ENCODE measurements around the gene VPS72.

VPS72 gene

DNA sequence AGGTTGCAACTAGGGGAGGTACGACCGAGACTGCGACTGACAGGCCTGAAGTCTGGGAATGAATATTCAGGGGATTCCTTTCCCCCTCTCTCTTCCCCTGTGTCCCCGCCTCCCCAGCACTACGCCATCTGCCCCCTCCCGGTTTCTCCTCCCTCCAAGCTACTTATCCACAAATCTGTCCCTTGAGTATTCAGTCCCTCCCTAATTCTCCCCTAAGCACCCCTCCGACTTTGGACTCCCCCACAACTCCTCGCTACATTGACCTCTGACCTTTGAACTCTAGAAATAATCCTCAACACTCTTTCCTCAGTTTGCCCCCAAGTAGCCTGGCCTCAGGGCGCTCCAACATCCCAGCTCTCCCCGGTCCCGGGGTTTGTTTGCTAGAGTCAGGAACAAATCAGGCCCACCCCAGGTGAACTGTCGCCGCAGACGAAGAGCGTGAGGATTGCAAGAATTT lies 24.7 kb downstream of the VPS72 start (continued):
- TF ChIP-seq, protein P1, sequence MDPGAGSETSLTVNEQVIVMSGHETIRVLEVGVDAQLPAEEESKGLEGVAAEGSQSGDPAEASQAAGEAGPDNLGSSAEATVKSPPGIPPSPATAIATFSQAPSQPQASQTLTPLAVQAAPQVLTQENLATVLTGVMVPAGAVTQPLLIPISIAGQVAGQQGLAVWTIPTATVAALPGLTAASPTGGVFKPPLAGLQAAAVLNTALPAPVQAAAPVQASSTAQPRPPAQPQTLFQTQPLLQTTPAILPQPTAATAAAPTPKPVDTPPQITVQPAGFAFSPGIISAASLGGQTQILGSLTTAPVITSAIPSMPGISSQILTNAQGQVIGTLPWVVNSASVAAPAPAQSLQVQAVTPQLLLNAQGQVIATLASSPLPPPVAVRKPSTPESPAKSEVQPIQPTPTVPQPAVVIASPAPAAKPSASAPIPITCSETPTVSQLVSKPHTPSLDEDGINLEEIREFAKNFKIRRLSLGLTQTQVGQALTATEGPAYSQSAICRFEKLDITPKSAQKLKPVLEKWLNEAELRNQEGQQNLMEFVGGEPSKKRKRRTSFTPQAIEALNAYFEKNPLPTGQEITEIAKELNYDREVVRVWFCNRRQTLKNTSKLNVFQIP (CRISPR knock-in tag; IDR thresholded peaks at IDR 0.05; ENCODE audit: borderline replicate concordance, low read depth): no peak
- TF ChIP-seq ISL1 (CRISPR knock-in tag; IDR thresholded peaks at IDR 0.05) (no peak), OSR1 (CRISPR knock-in tag; IDR thresholded peaks at IDR 0.05) (no peak)

DNA sequence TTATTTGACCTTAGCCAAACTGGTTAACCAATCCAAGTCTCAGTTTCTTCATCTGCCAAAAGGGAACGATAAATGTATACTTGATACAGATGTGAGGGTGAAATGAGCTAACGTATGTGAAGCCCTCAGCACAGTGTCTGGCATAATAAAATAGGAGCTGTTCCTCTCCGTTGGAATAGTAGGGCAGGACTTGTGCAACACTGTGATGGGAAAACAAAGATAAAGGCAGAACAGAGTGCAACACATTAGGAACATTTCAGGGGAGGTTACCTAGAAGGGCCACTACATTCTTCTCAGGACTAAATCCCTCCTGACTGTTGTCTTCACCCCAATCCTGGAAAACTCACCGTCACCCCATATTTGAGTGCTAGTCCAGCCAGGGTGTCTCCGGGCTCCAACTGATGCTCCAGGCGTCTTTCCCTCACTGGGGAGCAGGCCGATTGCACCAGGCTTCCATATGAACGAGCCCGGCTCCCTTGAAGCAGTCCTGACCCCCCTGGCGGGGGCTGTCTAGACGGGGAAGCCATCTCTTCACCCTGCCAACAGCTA lies 25.2 kb downstream of the VPS72 start:
- ATAC-seq: peak; percentile 4
- TF ChIP-seq, protein P2, sequence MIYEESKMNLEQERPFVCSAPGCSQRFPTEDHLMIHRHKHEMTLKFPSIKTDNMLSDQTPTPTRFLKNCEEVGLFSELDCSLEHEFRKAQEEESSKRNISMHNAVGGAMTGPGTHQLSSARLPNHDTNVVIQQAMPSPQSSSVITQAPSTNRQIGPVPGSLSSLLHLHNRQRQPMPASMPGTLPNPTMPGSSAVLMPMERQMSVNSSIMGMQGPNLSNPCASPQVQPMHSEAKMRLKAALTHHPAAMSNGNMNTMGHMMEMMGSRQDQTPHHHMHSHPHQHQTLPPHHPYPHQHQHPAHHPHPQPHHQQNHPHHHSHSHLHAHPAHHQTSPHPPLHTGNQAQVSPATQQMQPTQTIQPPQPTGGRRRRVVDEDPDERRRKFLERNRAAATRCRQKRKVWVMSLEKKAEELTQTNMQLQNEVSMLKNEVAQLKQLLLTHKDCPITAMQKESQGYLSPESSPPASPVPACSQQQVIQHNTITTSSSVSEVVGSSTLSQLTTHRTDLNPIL (CRISPR knock-in tag; IDR thresholded peaks at IDR 0.05; ENCODE audit: low read depth): no peak

DNA sequence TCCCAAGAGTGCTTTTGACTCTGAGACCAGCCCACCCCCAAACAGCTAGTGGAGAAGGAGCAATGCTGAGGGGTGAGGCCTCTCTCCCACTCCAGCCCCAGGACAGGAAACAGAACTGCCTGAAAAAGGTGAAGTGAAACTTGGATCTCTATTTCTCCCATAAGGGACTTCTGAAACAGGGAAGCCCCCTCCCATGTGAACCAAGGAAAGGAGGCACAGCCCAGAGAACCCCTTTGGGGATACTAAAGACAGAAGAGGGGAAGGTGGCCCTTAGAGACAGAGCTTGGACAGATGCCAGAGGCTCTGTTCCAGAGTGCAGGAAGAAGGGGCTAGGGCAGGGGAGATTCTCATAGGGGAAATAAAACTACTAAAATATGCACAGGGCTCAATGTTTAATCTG lies 30.6 kb downstream of the VPS72 start:
- TF ChIP-seq ARNTL (CRISPR knock-in tag; IDR thresholded peaks at IDR 0.05; ENCODE audit: borderline replicate concordance, low read depth) (no peak), PPARA (CRISPR knock-in tag; IDR thresholded peaks at IDR 0.05; ENCODE audit: borderline replicate concordance) (no peak), ZFP3 (CRISPR knock-in tag; IDR thresholded peaks at IDR 0.05) (no peak), ESRRG (CRISPR knock-in tag; IDR thresholded peaks at IDR 0.05) (no peak), ISL1 (CRISPR knock-in tag; IDR thresholded peaks at IDR 0.05) (no peak), TOX (CRISPR knock-in tag; IDR thresholded peaks at IDR 0.05; ENCODE audit: borderline replicate concordance) (no peak), ZNF8 (CRISPR knock-in tag; IDR thresholded peaks at IDR 0.05) (no peak), TCF4 (CRISPR knock-in tag; IDR thresholded peaks at IDR 0.05; ENCODE audit: borderline replicate concordance) (no peak), GLIS3 (CRISPR knock-in tag; IDR thresholded peaks at IDR 0.05) (no peak)
- TF ChIP-seq, protein P3, sequence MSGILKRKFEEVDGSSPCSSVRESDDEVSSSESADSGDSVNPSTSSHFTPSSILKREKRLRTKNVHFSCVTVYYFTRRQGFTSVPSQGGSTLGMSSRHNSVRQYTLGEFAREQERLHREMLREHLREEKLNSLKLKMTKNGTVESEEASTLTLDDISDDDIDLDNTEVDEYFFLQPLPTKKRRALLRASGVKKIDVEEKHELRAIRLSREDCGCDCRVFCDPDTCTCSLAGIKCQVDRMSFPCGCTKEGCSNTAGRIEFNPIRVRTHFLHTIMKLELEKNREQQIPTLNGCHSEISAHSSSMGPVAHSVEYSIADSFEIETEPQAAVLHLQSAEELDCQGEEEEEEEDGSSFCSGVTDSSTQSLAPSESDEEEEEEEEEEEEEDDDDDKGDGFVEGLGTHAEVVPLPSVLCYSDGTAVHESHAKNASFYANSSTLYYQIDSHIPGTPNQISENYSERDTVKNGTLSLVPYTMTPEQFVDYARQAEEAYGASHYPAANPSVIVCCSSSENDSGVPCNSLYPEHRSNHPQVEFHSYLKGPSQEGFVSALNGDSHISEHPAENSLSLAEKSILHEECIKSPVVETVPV (CRISPR knock-in tag; IDR thresholded peaks at IDR 0.05): no peak
- no peak for ATAC-seq

DNA sequence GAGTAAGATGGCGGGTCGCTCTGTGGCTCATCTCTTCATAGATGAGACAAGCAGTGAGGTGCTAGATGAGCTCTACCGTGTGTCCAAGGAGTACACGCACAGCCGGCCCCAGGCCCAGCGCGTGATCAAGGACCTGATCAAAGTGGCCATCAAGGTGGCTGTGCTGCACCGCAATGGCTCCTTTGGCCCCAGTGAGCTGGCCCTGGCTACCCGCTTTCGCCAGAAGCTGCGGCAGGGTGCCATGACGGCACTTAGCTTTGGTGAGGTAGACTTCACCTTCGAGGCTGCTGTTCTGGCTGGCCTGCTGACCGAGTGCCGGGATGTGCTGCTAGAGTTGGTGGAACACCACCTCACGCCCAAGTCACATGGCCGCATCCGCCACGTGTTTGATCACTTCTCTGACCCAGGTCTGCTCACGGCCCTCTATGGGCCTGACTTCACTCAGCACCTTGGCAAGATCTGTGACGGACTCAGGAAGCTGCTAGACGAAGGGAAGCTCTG lies 31.2 kb downstream of the VPS72 start:
- no peak for ATAC-seq
- TF ChIP-seq, protein P4, sequence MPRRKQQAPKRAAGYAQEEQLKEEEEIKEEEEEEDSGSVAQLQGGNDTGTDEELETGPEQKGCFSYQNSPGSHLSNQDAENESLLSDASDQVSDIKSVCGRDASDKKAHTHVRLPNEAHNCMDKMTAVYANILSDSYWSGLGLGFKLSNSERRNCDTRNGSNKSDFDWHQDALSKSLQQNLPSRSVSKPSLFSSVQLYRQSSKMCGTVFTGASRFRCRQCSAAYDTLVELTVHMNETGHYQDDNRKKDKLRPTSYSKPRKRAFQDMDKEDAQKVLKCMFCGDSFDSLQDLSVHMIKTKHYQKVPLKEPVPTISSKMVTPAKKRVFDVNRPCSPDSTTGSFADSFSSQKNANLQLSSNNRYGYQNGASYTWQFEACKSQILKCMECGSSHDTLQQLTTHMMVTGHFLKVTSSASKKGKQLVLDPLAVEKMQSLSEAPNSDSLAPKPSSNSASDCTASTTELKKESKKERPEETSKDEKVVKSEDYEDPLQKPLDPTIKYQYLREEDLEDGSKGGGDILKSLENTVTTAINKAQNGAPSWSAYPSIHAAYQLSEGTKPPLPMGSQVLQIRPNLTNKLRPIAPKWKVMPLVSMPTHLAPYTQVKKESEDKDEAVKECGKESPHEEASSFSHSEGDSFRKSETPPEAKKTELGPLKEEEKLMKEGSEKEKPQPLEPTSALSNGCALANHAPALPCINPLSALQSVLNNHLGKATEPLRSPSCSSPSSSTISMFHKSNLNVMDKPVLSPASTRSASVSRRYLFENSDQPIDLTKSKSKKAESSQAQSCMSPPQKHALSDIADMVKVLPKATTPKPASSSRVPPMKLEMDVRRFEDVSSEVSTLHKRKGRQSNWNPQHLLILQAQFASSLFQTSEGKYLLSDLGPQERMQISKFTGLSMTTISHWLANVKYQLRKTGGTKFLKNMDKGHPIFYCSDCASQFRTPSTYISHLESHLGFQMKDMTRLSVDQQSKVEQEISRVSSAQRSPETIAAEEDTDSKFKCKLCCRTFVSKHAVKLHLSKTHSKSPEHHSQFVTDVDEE (CRISPR knock-in tag; IDR thresholded peaks at IDR 0.05): no peak
- TF ChIP-seq SNAI2 (CRISPR knock-in tag; IDR thresholded peaks at IDR 0.05) (no peak), OSR1 (CRISPR knock-in tag; IDR thresholded peaks at IDR 0.05) (no peak), GLIS3 (CRISPR knock-in tag; IDR thresholded peaks at IDR 0.05) (no peak), ZFP3 (CRISPR knock-in tag; IDR thresholded peaks at IDR 0.05) (no peak)
- TF ChIP-seq, protein P1 (CRISPR knock-in tag; IDR thresholded peaks at IDR 0.05; ENCODE audit: borderline replicate concordance, low read depth): no peak

DNA sequence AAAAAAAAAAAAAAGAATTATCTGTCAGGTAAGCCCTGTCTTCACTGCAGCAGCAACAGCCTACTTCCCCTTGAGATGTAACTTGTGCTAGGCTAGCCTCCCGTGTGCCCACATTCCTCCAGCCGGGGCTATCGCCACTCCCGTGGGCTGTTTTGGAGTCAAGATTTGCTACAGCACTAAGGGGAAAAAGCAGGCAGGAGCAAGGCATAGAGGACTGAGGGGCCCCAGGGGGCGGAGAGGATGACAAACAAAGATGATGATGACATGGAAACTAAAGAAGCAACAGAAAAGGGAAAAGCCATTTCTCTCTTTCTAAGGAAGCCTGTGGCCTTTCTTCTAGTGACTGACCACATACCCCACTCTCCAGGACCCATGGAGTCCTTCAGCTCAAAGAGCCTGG lies 31.7 kb downstream of the VPS72 start:
- ATAC-seq: no peak
- no peak for TF ChIP-seq ISL1 (CRISPR knock-in tag; IDR thresholded peaks at IDR 0.05)
- TF ChIP-seq, protein P2 (CRISPR knock-in tag; IDR thresholded peaks at IDR 0.05; ENCODE audit: low read depth): no peak
- TF ChIP-seq, protein P3 (CRISPR knock-in tag; IDR thresholded peaks at IDR 0.05): no peak
- TF ChIP-seq, protein P4 (CRISPR knock-in tag; IDR thresholded peaks at IDR 0.05): no peak
- TF ChIP-seq ZFP30 (CRISPR knock-in tag; IDR thresholded peaks at IDR 0.05): no peak
- no peak for TF ChIP-seq TCF4 (CRISPR knock-in tag; IDR thresholded peaks at IDR 0.05; ENCODE audit: borderline replicate concordance)
- no peak for TF ChIP-seq ZNF8 (CRISPR knock-in tag; IDR thresholded peaks at IDR 0.05)
- no peak for TF ChIP-seq ARNTL (CRISPR knock-in tag; IDR thresholded peaks at IDR 0.05; ENCODE audit: borderline replicate concordance, low read depth)
